CD8-positive, alpha-beta memory T cell (primary cell): ENCODE results near the gene ME2. TPM values are rescaled to one million over a fixed set of nuclear protein-coding genes. Genes with fewer than 3 reads are reported as not detected.
"Not testable (repeated sequence)": the region's sequence is repeated elsewhere in the genome, so short reads cannot be mapped to it uniquely, and the experiment has no call there.

ENCODE experiments used
- CTCF ChIA-PET: fragments of 350-600 bp; sonication (Branson Sonifier 250); formaldehyde crosslinking; loops from one replicate; lab custom pipeline; 2021; ENCODE audit warnings: antibody characterized with exemption; lab: Charles Lee
- POLR2A ChIA-PET: fragments of 350-600 bp; sonication (Branson Sonifier 250); formaldehyde crosslinking; loops from one replicate; lab custom pipeline; 2021; ENCODE audit warnings: antibody characterized with exemption; lab: Charles Lee
- DNase-seq, 5 donors: peaks; one replicate each; pipeline versions ENCODE4 v3.0.0 to v3.0.0-alpha.2; 2020 to 2022; ENCODE audit warnings: mixed read lengths in 1 of 5
- H3K27ac ChIP-seq: one replicate; pipeline ENCODE4 v1.7.0; 2013; ENCODE audit warnings: low read depth, mild to moderate bottlenecking, low read length, moderate library complexity
- H3K27me3 ChIP-seq: 2 replicates; pipeline ENCODE4 v1.7.0; 2013; ENCODE audit warnings: low read length, mild to moderate bottlenecking; ENCODE audit not compliant: insufficient read depth, poor library complexity, severe bottlenecking
- H3K36me3 ChIP-seq: 2 replicates; pipeline ENCODE4 v1.7.0; 2013; ENCODE audit warnings: mild to moderate bottlenecking, low read length, moderate library complexity; ENCODE audit not compliant: insufficient read depth
- H3K4me1 ChIP-seq: 2 replicates; pipeline ENCODE4 v1.7.0; 2013; ENCODE audit warnings: mild to moderate bottlenecking, low read length, moderate library complexity; ENCODE audit not compliant: insufficient read depth
- H3K4me3 ChIP-seq: 2 replicates; pipeline ENCODE4 v1.7.0; 2013; ENCODE audit warnings: mild to moderate bottlenecking, low read length
- H3K9me3 ChIP-seq: 2 replicates; pipeline ENCODE4 v1.7.0; 2013; ENCODE audit warnings: mild to moderate bottlenecking, low read length
- H3K27ac Mint-ChIP-seq, 8 donors: one replicate each; pipeline ENCODE4 v1.8.0; 2020 to 2021; ENCODE audit warnings: mixed read lengths in 8 of 8, mild to moderate bottlenecking in 6 of 8, inconsistent platforms in 3 of 8, moderate library complexity in 3 of 8
- H3K27me3 Mint-ChIP-seq, 2 donors: one replicate each; pipeline ENCODE4 v1.8.0; 2020 to 2021; ENCODE audit warnings: mixed read lengths in 2 of 2, mild to moderate bottlenecking in 1 of 2, moderate library complexity in 1 of 2
- H3K36me3 Mint-ChIP-seq, 3 donors: one replicate each; pipeline ENCODE4 v1.8.0; 2020 to 2021; ENCODE audit warnings: mixed read lengths in 3 of 3, inconsistent platforms in 1 of 3, mild to moderate bottlenecking in 1 of 3
- H3K4me1 Mint-ChIP-seq, 3 donors: one replicate each; pipeline ENCODE4 v1.8.0; 2020 to 2021; ENCODE audit warnings: mixed read lengths in 3 of 3, inconsistent platforms in 1 of 3, mild to moderate bottlenecking in 1 of 3
- H3K4me3 Mint-ChIP-seq, 7 donors: one replicate each; pipeline ENCODE4 v1.8.0; 2020 to 2021; ENCODE audit warnings: mixed read lengths in 7 of 7, mild to moderate bottlenecking in 6 of 7, moderate library complexity in 4 of 7, inconsistent platforms in 2 of 7
- H3K9me3 Mint-ChIP-seq, 5 donors: one replicate each; pipeline ENCODE4 v1.8.0; 2020 to 2022; ENCODE audit warnings: mixed read lengths in 5 of 5, mild to moderate bottlenecking in 3 of 5, moderate library complexity in 2 of 5, inconsistent platforms in 1 of 5
- polyA plus RNA-seq: library from polyadenylated mRNA; unstranded; fragments of 300-500 nt; fragmentation: Illumina TruSeq; gene quantifications from one replicate; pipeline ENCODE4 v1.2.3, GENCODE V29; 2021
- total RNA-seq, 2 experiments: library from RNA; stranded (reverse); gene quantifications; one replicate each; pipeline ENCODE4 v1.2.3, GENCODE V29; 2021

ME2 gene
- total and polyA plus RNA-seq, 3 experiments from 2014 or later: 53.9 to 120 (median 114) TPM

- CTCF ChIA-PET: no interaction called here
Observed at GRCh38 chr18:50853863-50854271, 25.1 kb upstream of the ME2 start.

DNA sequence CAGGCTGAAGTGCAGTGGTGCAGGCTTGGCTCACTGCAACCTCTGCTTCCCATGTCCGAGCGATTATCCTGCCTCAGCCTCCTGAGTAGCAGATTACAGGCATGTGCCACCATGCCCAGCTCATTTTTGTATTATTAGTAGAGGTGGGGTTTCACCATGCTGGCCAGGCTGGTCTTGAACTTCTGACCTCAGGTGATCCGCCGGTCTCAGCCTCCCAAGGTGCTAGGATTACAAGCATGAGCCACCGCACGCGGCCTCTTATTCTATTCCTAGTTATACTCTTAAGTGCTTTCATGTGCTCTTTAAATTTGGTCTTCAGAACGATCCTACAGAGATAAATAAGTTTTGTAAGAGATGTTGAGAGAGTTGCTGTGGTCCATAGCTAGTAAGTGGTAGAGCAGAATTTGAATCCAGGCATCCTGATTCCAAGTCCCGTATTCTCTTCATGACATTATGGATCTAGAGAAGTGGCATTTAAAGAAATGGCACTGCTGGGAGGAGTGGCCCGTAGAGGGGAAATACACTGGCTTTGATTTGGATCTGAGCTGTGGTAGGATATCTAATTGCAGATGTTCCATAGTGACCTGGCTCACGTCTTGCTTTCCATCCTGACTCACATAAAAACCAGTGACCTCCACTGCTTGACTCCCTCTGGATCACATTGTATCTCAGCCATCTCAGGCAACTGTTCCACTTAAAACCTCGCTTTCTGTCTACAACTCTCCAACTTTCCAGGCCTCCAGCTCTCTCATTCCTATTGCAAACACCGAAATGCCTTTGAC is 22.8 kb upstream of the ME2 start:
- no peak overlapping the region for H3K27ac ChIP-seq
- Mint-ChIP-seq H3K4me1 (no peaks in the 10 kb centered on the region), H3K27me3 (peaks cover 12 to 21% of the 10 kb centered on the region in 2 donors), H3K4me3 (no peak overlapping the region), H3K36me3 (peaks cover 0 to 15% (median 0%) of the 10 kb centered on the region in 3 donors), H3K27ac (peak overlapping the region in 2 of 8 donors; percentile 29 to 38), H3K9me3 (peaks cover 0 to 10% (median 3%) of the 10 kb centered on the region in 5 donors)
- no peaks in the 10 kb centered on the region for H3K9me3 ChIP-seq
- H3K27me3 ChIP-seq: no peaks in the 10 kb centered on the region
- no peak for DNase-seq
- ChIA-PET POLR2A (no interaction called here), CTCF (interaction anchor here (0.7 to 0.9 kb wide), 2 partner anchors 36 to 180 kb away, joined by 3 read pairs; no protein-coding TSS in a partner anchor)
- H3K4me3 ChIP-seq: no peak overlapping the region
- no peaks in the 10 kb centered on the region for H3K4me1 ChIP-seq
- H3K36me3 ChIP-seq: no peaks in the 10 kb centered on the region

More at GRCh38 chr18:50853863-50854271, 25.1 kb upstream of the ME2 start:
- Histone ChIP-seq H3K27ac (no peak overlapping the region), H3K9me3 (no peaks in the 10 kb centered on the region), H3K4me1 (no peaks in the 10 kb centered on the region), H3K4me3 (no peak overlapping the region), H3K27me3 (no peaks in the 10 kb centered on the region), H3K36me3 (no peaks in the 10 kb centered on the region)
- H3K9me3 Mint-ChIP-seq: peaks cover 0 to 10% (median 3%) of the 10 kb centered on the region in 5 donors
- H3K27ac Mint-ChIP-seq: no peak overlapping the region
- no peak for DNase-seq
- peaks cover 0 to 15% (median 0%) of the 10 kb centered on the region in 3 donors for H3K36me3 Mint-ChIP-seq
- no peak overlapping the region for H3K4me3 Mint-ChIP-seq
- H3K27me3 Mint-ChIP-seq: peaks cover 6 to 17% of the 10 kb centered on the region in 2 donors
- POLR2A ChIA-PET: no interaction called here
- H3K4me1 Mint-ChIP-seq: no peaks in the 10 kb centered on the region

GRCh38 chr18:50857166-50857565 is 21.8 kb upstream of the ME2 start:
- H3K9me3 ChIP-seq, POLR2A ChIA-PET, H3K27ac Mint-ChIP-seq: not testable (repeated sequence)

GRCh38 chr18:50857694-50858093 is 21.2 kb upstream of the ME2 start:
- Histone ChIP-seq H3K27ac (no peak overlapping the region), H3K36me3 (no peaks in the 10 kb centered on the region), H3K9me3 (no peaks in the 10 kb centered on the region), H3K27me3 (no peaks in the 10 kb centered on the region), H3K4me1 (no peaks in the 10 kb centered on the region), H3K4me3 (no peak overlapping the region)
- Mint-ChIP-seq H3K4me1 (no peaks in the 10 kb centered on the region), H3K27ac (peak overlapping the region in 1 of 8 donors; percentile 36), H3K4me3 (no peak overlapping the region), H3K9me3 (peaks cover 0 to 10% (median 3%) of the 10 kb centered on the region in 5 donors), H3K36me3 (peaks cover 0 to 12% (median 0%) of the 10 kb centered on the region in 3 donors), H3K27me3 (peaks cover 12 to 21% of the 10 kb centered on the region in 2 donors)
- CTCF ChIA-PET: no interaction called here
- POLR2A ChIA-PET: no interaction called here
- no peak for DNase-seq

More at GRCh38 chr18:50857166-50857565, 21.8 kb upstream of the ME2 start:
- H3K4me3 ChIP-seq, DNase-seq, H3K27ac ChIP-seq, H3K4me1 Mint-ChIP-seq, H3K4me3 Mint-ChIP-seq, H3K36me3 ChIP-seq, H3K27me3 ChIP-seq, H3K4me1 ChIP-seq: not testable (repeated sequence)
- H3K36me3 Mint-ChIP-seq: peaks cover 0 to 15% (median 0%) of the 10 kb centered on the region in 3 donors
- peaks cover 12 to 24% of the 10 kb centered on the region in 2 donors for H3K27me3 Mint-ChIP-seq
- CTCF ChIA-PET: interaction anchor here (0.7 kb wide), 1 partner anchor 37 kb away, joined by 3 read pairs; no protein-coding TSS in a partner anchor
- H3K9me3 Mint-ChIP-seq: peaks cover 0 to 10% (median 3%) of the 10 kb centered on the region in 5 donors

DNA sequence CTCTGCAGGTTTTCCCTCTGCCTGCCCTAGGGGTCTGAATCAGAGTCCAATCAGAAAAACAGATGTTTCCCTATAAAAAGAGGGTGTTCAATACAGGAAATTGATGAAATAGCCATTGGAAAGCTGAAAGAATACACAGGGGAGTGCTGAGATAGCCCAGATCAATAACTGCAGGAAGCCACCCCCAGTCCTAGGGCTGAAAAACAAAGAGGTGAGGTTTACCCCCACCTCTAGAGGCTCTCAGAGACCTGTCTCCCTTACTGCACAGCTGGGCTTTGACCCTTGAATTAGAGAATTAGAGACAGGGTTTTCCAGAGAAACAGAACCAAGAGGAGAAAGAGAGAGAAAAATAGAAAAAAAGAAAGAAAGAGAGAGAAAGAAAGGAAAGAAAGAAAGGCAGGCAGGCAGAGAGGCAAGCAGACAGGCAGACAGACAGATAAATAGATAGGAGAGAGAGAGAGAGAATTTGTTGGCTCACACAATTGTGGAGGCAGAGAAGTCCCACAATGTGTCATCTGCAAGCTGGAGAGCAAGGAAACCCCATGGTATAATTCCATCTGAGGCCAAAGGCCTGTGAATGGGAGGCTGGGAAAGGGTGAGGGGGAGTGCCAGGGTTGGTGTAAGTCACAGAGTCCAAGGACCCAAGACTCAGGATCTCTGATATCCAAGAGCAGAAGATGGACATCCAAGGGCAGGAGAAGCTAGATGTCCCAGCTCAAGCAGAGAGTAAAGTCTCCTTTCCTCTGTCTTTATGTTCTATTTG is 18.9 kb upstream of the ME2 start:
- Mint-ChIP-seq H3K27me3 (peaks cover 7 to 8% of the 10 kb centered on the region in 2 donors), H3K9me3 (peaks cover 0 to 2% (median 0%) of the 10 kb centered on the region in 5 donors), H3K4me1 (no peaks in the 10 kb centered on the region), H3K27ac (no peak overlapping the region), H3K36me3 (no peaks in the 10 kb centered on the region), H3K4me3 (no peak overlapping the region)
- ChIA-PET POLR2A (no interaction called here), CTCF (no interaction called here)
- no peak for DNase-seq
- Histone ChIP-seq H3K36me3 (no peaks in the 10 kb centered on the region), H3K27me3 (no peaks in the 10 kb centered on the region), H3K9me3 (no peaks in the 10 kb centered on the region), H3K27ac (no peak overlapping the region), H3K4me3 (no peak overlapping the region), H3K4me1 (no peaks in the 10 kb centered on the region)

- ChIA-PET CTCF (no interaction called here), POLR2A (no interaction called here)
- Histone ChIP-seq H3K27me3 (no peaks in the 10 kb centered on the region), H3K9me3 (no peaks in the 10 kb centered on the region), H3K36me3 (no peaks in the 10 kb centered on the region), H3K4me3 (no peak overlapping the region), H3K4me1 (no peaks in the 10 kb centered on the region), H3K27ac (no peak overlapping the region)
- DNase-seq: no peak
- Mint-ChIP-seq H3K27me3 (peaks cover 7 to 10% of the 10 kb centered on the region in 2 donors), H3K4me3 (no peak overlapping the region), H3K9me3 (no peaks in the 10 kb centered on the region), H3K27ac (peak overlapping the region in 1 of 8 donors; percentile 33), H3K36me3 (no peaks in the 10 kb centered on the region), H3K4me1 (no peaks in the 10 kb centered on the region)
Observed at GRCh38 chr18:50861617-50862016, 17.3 kb upstream of the ME2 start.

DNA sequence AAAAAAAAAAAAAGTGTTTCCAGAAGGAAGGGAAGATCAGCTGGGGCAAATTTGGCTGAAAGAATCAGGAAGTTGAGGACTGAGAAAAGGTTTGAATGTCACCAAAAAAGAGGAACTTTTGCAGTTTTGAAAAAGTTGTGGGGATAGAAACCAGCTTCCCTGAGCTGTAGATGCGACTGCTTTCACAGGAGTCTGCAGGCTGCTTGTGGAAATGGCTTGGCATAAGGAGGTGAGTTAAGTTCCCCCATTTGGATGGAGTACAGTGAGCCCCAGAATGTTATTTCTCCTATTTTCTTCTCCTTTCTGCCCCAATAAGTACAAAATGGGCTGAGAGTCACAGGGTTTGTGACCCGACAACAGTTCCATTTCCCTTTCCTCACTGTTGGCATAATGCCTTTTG is 16.5 kb upstream of the ME2 start:
- Histone ChIP-seq H3K27ac (no peak overlapping the region), H3K36me3 (no peaks in the 10 kb centered on the region), H3K4me1 (no peaks in the 10 kb centered on the region), H3K4me3 (no peak overlapping the region), H3K27me3 (no peaks in the 10 kb centered on the region), H3K9me3 (no peaks in the 10 kb centered on the region)
- no peaks in the 10 kb centered on the region for H3K4me1 Mint-ChIP-seq
- CTCF ChIA-PET: no interaction called here
- H3K27ac Mint-ChIP-seq: no peak overlapping the region
- H3K27me3 Mint-ChIP-seq: peaks cover 7 to 10% of the 10 kb centered on the region in 2 donors
- no peaks in the 10 kb centered on the region for H3K36me3 Mint-ChIP-seq
- DNase-seq: no peak
- POLR2A ChIA-PET: no interaction called here
- H3K9me3 Mint-ChIP-seq: no peaks in the 10 kb centered on the region
- H3K4me3 Mint-ChIP-seq: no peak overlapping the region

- CTCF ChIA-PET: no interaction called here
- no peaks in the 10 kb centered on the region for H3K9me3 Mint-ChIP-seq
- no peak overlapping the region for H3K27ac ChIP-seq
- H3K4me3 Mint-ChIP-seq: no peak overlapping the region
- H3K27me3 ChIP-seq: no peaks in the 10 kb centered on the region
- POLR2A ChIA-PET: no interaction called here
- no peaks in the 10 kb centered on the region for H3K36me3 Mint-ChIP-seq
- no peak overlapping the region for H3K27ac Mint-ChIP-seq
- H3K4me1 Mint-ChIP-seq: no peaks in the 10 kb centered on the region
- no peak overlapping the region for H3K4me3 ChIP-seq
- no peaks in the 10 kb centered on the region for H3K36me3 ChIP-seq
- DNase-seq: no peak
- H3K4me1 ChIP-seq: no peaks in the 10 kb centered on the region
- peaks cover 7 to 8% of the 10 kb centered on the region in 2 donors for H3K27me3 Mint-ChIP-seq
- H3K9me3 ChIP-seq: no peaks in the 10 kb centered on the region
Observed at GRCh38 chr18:50863840-50864375, 15.0 kb upstream of the ME2 start.
